Esophagus muscularis mucosa (tissue), 4 donors: ENCODE results near the gene LRRK1.

Source experiments
- CTCF ChIP-seq, 3 experiments: fragments of 200-600 bp in 2 of 3; fragments of 450-650 bp in 1 of 3; sonication (generic) in 2 of 3; IDR thresholded peaks; one replicate each; pipeline ENCODE4 v1.5.1; 2017 to 2019; ENCODE audit warnings: antibody characterized with exemption in 3 of 3, mild to moderate bottlenecking in 2 of 3, moderate library complexity in 1 of 3
- EP300 ChIP-seq: sonication (generic); formaldehyde crosslinking; IDR thresholded peaks from one replicate; pipeline ENCODE4 v1.6.1; 2017; ENCODE audit warnings: antibody characterized with exemption
- POLR2AphosphoS5 ChIP-seq, 2 donors: sonication (generic); formaldehyde crosslinking; IDR thresholded peaks; one replicate each; pipeline ENCODE4 v1.6.1; 2017; ENCODE audit warnings: antibody characterized with exemption in 2 of 2

GRCh38 chr15:100944244-100944895, 25.2 kb downstream of the LRRK1 start:
- no peak for TF ChIP-seq CTCF (IDR thresholded peaks at IDR 0.05)
- no peak for TF ChIP-seq EP300
- TF ChIP-seq POLR2AphosphoS5 (IDR thresholded peaks at IDR 0.05): no peak
